GM19395 (cell line): ENCODE results near the gene MS4A3.
"Not testable (repeated sequence)": the region's sequence is repeated elsewhere in the genome, so short reads cannot be mapped to it uniquely, and the experiment has no call there.

Experiments used
- ATAC-seq: cut with Tn5 transposase; IDR thresholded peaks from one replicate; pipeline ENCODE4 v1.9.1; 2021; ENCODE audit warnings: mild to moderate bottlenecking, moderate library complexity; ENCODE audit not compliant: unreplicated experiment

The MS4A3 gene

GRCh38 chr11:60088364-60088763 lies 31.9 kb downstream of the MS4A3 start, which contains the start of gene MS4A2:
Gene MS4A2, plus strand, starts transcription at chr11:60088664. Its CDS starts 102 bp downstream, at chr11:60088766.
- ATAC-seq, result no peak

GRCh38 chr11:60095477-60096120 lies 39.1 kb downstream of the MS4A3 start:
- no peak for ATAC-seq

- no peak for ATAC-seq
Measured at GRCh38 chr11:60097189-60097588, 40.7 kb downstream of the MS4A3 start.

- ATAC-seq, result peak; percentile 96
Measured at GRCh38 chr11:60098508-60098907, 42.0 kb downstream of the MS4A3 start.

GRCh38 chr11:60100516-60100915 lies 44.1 kb downstream of the MS4A3 start:
- ATAC-seq, result no peak

GRCh38 chr11:60101368-60101767 lies 44.9 kb downstream of the MS4A3 start:
- ATAC-seq, result not testable (repeated sequence)

GRCh38 chr11:60104471-60105115 lies 48.1 kb downstream of the MS4A3 start:
- not testable (repeated sequence) for ATAC-seq

GRCh38 chr11:60108631-60109030 lies 52.2 kb downstream of the MS4A3 start:
- ATAC-seq, result not testable (repeated sequence)

GRCh38 chr11:60111793-60112192 lies 55.3 kb downstream of the MS4A3 start:
- ATAC-seq, result no peak

GRCh38 chr11:60116996-60117790 lies 60.7 kb downstream of the MS4A3 start:
- ATAC-seq, result no peak

GRCh38 chr11:60118338-60118737 lies 61.9 kb downstream of the MS4A3 start:
- no peak for ATAC-seq

- no peak for ATAC-seq
Measured at GRCh38 chr11:60119710-60120109, 63.2 kb downstream of the MS4A3 start.
